ENCODE results near the gene WDR13. TPM values are rescaled to one million over a fixed set of nuclear protein-coding genes. Genes with fewer than 3 reads are reported as not detected.

Gene WDR13
- total and polyA plus RNA-seq, 7 experiments from 2014 or later = 27.5 to 66.9 (median 51.6) TPM

Other genes with a start within 250 kb of the WDR13 start
- not detected for gene SSX3, start 240.8 kb upstream of the WDR13 start, total RNA-seq
- not detected for gene SSX3, start 240.8 kb upstream of the WDR13 start, polyA plus RNA-seq
- not detected for gene SSX4, start 214.0 kb upstream of the WDR13 start, total RNA-seq
- not detected for gene SSX4, start 214.0 kb upstream of the WDR13 start, polyA plus RNA-seq
- gene SSX4B, start 185.5 kb upstream of the WDR13 start, total RNA-seq = not detected
- gene SSX4B, start 185.5 kb upstream of the WDR13 start, polyA plus RNA-seq = not detected
- 10 to 100 TPM; 10.2 to 75.5 (median 17.3) TPM for gene SLC38A5, start 127.2 kb upstream of the WDR13 start, total RNA-seq
- 1 to 10 TPM; 9.4 to 9.7 TPM for gene SLC38A5, start 127.2 kb upstream of the WDR13 start, polyA plus RNA-seq
- 10 to 100 TPM; 48.6 to 62.5 (median 59.5) TPM for gene FTSJ1, start 121.3 kb upstream of the WDR13 start, total RNA-seq
- 10 to 100 TPM; 56.4 to 74.0 TPM for gene FTSJ1, start 121.3 kb upstream of the WDR13 start, polyA plus RNA-seq
- gene PORCN, start 88.5 kb upstream of the WDR13 start, total RNA-seq = 10 to 100 TPM; 13.1 to 19.0 (median 16.8) TPM
- 10 to 100 TPM; 10.0 to 11.5 TPM for gene PORCN, start 88.5 kb upstream of the WDR13 start, polyA plus RNA-seq
- 100 to 1,000 TPM in 1 of 5 experiments, 10 to 100 TPM in 4; 33.3 to 188 (median 35.3) TPM for gene EBP, start 75.7 kb upstream of the WDR13 start, total RNA-seq
- gene EBP, start 75.7 kb upstream of the WDR13 start, polyA plus RNA-seq = 10 to 100 TPM; 72.4 to 80.6 TPM
- 10 to 100 TPM; 20.2 to 31.2 (median 26.4) TPM for gene TBC1D25, start 57.8 kb upstream of the WDR13 start, total RNA-seq
- gene TBC1D25, start 57.8 kb upstream of the WDR13 start, polyA plus RNA-seq = 10 to 100 TPM; 16.2 to 22.8 TPM
- 100 to 1,000 TPM; 176 to 374 (median 329) TPM for gene RBM3, start 23.0 kb upstream of the WDR13 start, total RNA-seq
- 100 to 1,000 TPM; 242 to 254 TPM for gene RBM3, start 23.0 kb upstream of the WDR13 start, polyA plus RNA-seq
- 100 to 1,000 TPM in 4 of 5 experiments, 10 to 100 TPM in 1; 92.2 to 164 (median 105) TPM for gene WAS, start 86.3 kb downstream of the WDR13 start, total RNA-seq
- gene WAS, start 86.3 kb downstream of the WDR13 start, polyA plus RNA-seq = 10 to 100 TPM; 18.6 to 28.8 TPM
- gene SUV39H1, start 99.2 kb downstream of the WDR13 start, total RNA-seq = 10 to 100 TPM in 1 of 5 experiments, 1 to 10 TPM in 4; 4.6 to 23.3 (median 8.6) TPM
- 10 to 100 TPM; 10.1 to 13.6 TPM for gene SUV39H1, start 99.2 kb downstream of the WDR13 start, polyA plus RNA-seq
- gene GLOD5, start 164.3 kb downstream of the WDR13 start, total RNA-seq = not detected
- gene GLOD5, start 164.3 kb downstream of the WDR13 start, polyA plus RNA-seq = not detected
- gene GATA1, start 189.1 kb downstream of the WDR13 start, total RNA-seq = 1 to 10 TPM in 1 of 5 experiments, under 1 TPM in 1, not detected in 3; 0.45 to 1.2 TPM
- gene GATA1, start 189.1 kb downstream of the WDR13 start, polyA plus RNA-seq = not detected
- 100 to 1,000 TPM in 2 of 5 experiments, 10 to 100 TPM in 3; 84.3 to 135 (median 96.1) TPM for gene HDAC6, start 204.6 kb downstream of the WDR13 start, total RNA-seq
- 10 to 100 TPM; 13.3 to 20.1 TPM for gene HDAC6, start 204.6 kb downstream of the WDR13 start, polyA plus RNA-seq
- not detected for gene ERAS, start 229.0 kb downstream of the WDR13 start, total RNA-seq
- gene ERAS, start 229.0 kb downstream of the WDR13 start, polyA plus RNA-seq = not detected
- 10 to 100 TPM in 1 of 5 experiments, 1 to 10 TPM in 3, under 1 TPM in 1; 0.36 to 14.0 (median 3.5) TPM for gene PCSK1N, start 238.1 kb downstream of the WDR13 start, total RNA-seq
- 1 to 10 TPM; 6.0 to 7.9 TPM for gene PCSK1N, start 238.1 kb downstream of the WDR13 start, polyA plus RNA-seq

Measured in naive thymus-derived CD4-positive, alpha-beta T cell (primary cell).